ENCODE measurements around the gene MIAT.

MIAT gene

GRCh38 chr22:26715392-26715936, 58.1 kb downstream of the MIAT start:
- TF ChIP-seq CTCF (IDR thresholded peaks at IDR 0.05), result no peak

DNA sequence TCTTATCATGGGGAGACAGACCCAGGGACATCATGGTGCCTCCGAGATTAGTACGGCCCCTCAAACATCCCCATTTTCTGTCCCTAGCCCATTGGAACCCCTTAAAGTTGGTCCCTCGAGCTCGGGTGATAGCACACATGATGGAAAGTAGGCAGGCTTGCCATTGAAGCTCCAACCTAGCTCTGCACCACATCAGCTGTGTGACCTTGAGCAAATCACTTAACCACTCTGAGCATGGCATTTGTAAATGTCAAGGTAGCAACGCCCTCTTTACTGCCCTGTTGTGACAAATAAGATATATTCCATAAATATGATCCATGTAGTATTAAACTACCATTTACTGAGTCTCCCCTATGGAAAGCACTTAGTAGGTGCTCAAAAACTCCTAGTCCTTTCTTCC, 61.1 kb downstream of the MIAT start:
- no peak for TF ChIP-seq CTCF (IDR thresholded peaks at IDR 0.05)

- TF ChIP-seq CTCF (IDR thresholded peaks at IDR 0.05), result no peak
These were observed 61.5 kb downstream of the MIAT start for GRCh38 chr22:26718905-26719304.

- TF ChIP-seq CTCF (IDR thresholded peaks at IDR 0.05), result no peak
These were observed 64.8 kb downstream of the MIAT start for GRCh38 chr22:26722159-26722558.

DNA sequence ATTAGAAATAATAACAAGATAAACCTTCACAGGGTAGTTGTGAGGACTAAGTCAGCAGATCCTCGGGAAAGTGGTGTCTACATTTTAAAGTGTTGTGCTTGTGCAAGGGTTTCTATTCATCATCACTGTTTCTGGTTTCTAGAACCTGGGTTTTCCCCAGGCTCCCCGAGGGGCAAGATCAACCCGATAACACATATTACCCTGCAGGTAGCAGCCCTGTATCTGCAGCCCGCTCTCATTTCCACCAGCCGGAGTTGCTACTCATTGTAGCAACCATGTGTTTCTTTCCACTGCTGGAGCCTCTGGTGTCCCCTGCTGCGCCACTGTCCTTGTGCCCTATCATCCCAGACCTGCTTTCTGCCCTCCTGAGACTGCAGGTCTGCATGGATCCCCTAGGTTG, 67.0 kb downstream of the MIAT start:
- TF ChIP-seq CTCF (IDR thresholded peaks at IDR 0.05), result no peak

DNA sequence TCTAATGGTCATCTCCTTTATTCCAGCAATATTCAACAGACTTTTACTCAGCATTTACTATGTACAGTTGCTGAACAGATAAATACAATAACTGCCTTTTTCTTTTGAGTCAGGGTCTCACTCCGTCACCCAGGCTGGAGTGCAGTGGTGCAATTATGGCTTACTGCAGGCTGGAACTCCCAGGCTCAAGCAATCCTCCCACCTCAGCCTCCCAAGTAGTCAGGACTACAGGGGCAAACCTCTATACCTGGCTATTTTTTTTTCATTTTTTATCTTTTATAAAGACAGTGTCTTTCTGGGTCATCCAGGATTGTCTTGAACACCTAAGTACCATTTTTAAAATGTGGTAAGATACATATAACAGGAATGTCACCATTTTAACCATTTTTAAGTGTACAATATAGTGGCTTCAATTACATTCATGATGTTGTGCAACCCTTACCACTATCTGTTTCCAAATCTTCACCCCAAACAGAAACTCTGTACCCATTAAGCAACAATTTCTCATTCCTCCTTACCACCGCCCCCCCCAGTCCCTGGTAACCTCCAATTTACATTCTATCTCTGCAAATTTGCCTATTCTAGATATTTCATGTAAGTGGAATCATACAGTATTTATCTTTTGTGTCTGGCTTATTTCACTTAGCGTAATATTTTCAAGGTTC, 67.8 kb downstream of the MIAT start:
- no peak for TF ChIP-seq CTCF (IDR thresholded peaks at IDR 0.05)
